Endothelial cell of umbilical vein (primary cell): Measurements from ENCODE around the gene BGN. TPM values are rescaled to one million over a fixed set of nuclear protein-coding genes. Genes with fewer than 3 reads are reported as not detected.

Experiments used
- BruUV-seq: library from RNA; stranded (reverse); fragments of 400-500 nt; replicated peaks from 2 replicates; lab custom pipeline; 2021; lab: Mats Ljungman, UMichigan
- CTCF ChIA-PET: fragments of 300-600, 350-600 bp; sonication (Branson Sonifier 250); formaldehyde crosslinking; loops from one replicate; lab custom pipeline; 2021; ENCODE audit warnings: antibody characterized with exemption, inconsistent platforms; lab: Charles Lee
- POLR2A ChIA-PET: fragments of 300-600, 350-600 bp; sonication (Branson Sonifier 250); formaldehyde crosslinking; loops from one replicate; lab custom pipeline; 2021; ENCODE audit warnings: antibody characterized with exemption, inconsistent platforms; lab: Charles Lee
- DNase-seq: peaks from one replicate; pipeline ENCODE4 v3.0.0-alpha.2; 2011; ENCODE audit warnings: low read depth, low spot score
- FAIRE-seq: peaks from 2 replicates; lab custom pipeline; 2011; peaks lifted over from hg19 to GRCh38; lab: Jason Lieb, UNC
- H2AFZ ChIP-seq: 2 replicates; pipeline ENCODE4 v1.6.0; 2012; ENCODE audit warnings: low read depth, low read length, control low read depth, inconsistent platforms
- H3K27ac ChIP-seq: 2 replicates; pipeline ENCODE4 v1.5.1; 2011; ENCODE audit warnings: low read depth, mild to moderate bottlenecking, control low read depth, low read length, moderate library complexity; ENCODE audit not compliant: insufficient read depth
- H3K27me3 ChIP-seq, 2 experiments: 2 replicates each; pipeline versions ENCODE4 v1.6.0 to v1.6.1; 2011; ENCODE audit warnings: low read length in 2 of 2, mixed read lengths in 1 of 2; ENCODE audit not compliant: control insufficient read depth in 2 of 2, insufficient read depth in 2 of 2
- H3K36me3 ChIP-seq, 2 experiments: 2 replicates in 1 of 2; 3 replicates in 1 of 2; pipeline ENCODE4 v1.5.1; 2011; ENCODE audit warnings: low read length in 2 of 2, mild to moderate bottlenecking in 1 of 2, moderate library complexity in 1 of 2; ENCODE audit not compliant: control insufficient read depth in 2 of 2, insufficient read depth in 2 of 2; ENCODE audit errors: extremely low read depth in 1 of 2
- H3K4me1 ChIP-seq: 3 replicates; pipeline ENCODE4 v1.5.1; 2011; ENCODE audit warnings: mild to moderate bottlenecking, low read length; ENCODE audit not compliant: control insufficient read depth, insufficient read depth; ENCODE audit errors: extremely low read depth
- H3K4me2 ChIP-seq: 2 replicates; pipeline ENCODE4 v1.6.1; 2011; ENCODE audit warnings: low read length, control low read depth, mixed read lengths; ENCODE audit not compliant: insufficient read depth
- H3K4me3 ChIP-seq, 3 experiments: fragments of 200-600 bp in 1 of 3; sonication (generic), shearing (Covaris generic) in 1 of 3; replicated peaks in 1 of 3; 2 replicates each; pipeline ENCODE4 v1.5.1; 2011 to 2016; ENCODE audit warnings: control low read depth in 3 of 3, low read length in 3 of 3, mild to moderate bottlenecking in 2 of 3, inconsistent platforms in 1 of 3, low read depth in 1 of 3, moderate library complexity in 1 of 3; ENCODE audit not compliant: insufficient read depth in 1 of 3
- H3K79me2 ChIP-seq: 2 replicates; pipeline ENCODE4 v1.6.0; 2012; ENCODE audit warnings: low read length, inconsistent platforms; ENCODE audit not compliant: control insufficient read depth, insufficient read depth
- H3K9ac ChIP-seq: replicated peaks from 2 replicates; pipeline ENCODE3; 2011; ENCODE audit warnings: low read length, control low read depth; ENCODE audit not compliant: insufficient read depth; ENCODE audit errors: extremely low read depth
- H3K9me1 ChIP-seq: replicated peaks from 3 replicates; pipeline ENCODE4 v1.6.0; 2011; ENCODE audit warnings: mild to moderate bottlenecking, low read length; ENCODE audit not compliant: control insufficient read depth, insufficient read depth; ENCODE audit errors: extremely low read depth
- H3K9me3 ChIP-seq: replicated peaks from 2 replicates; pipeline ENCODE4 v1.5.1; 2012; ENCODE audit warnings: low read length, inconsistent platforms; ENCODE audit not compliant: control insufficient read depth, insufficient read depth
- H4K20me1 ChIP-seq: replicated peaks from 2 replicates; pipeline ENCODE3; 2011; ENCODE audit warnings: mild to moderate bottlenecking, low read length; ENCODE audit not compliant: control insufficient read depth, insufficient read depth; ENCODE audit errors: extremely low read depth
- CTCF ChIP-seq, 2 donors: IDR thresholded peaks; 1 replicate in 1 of 2; 2 replicates in 1 of 2; pipeline ENCODE4 v1.5.1; 2011; ENCODE audit warnings: low read length in 2 of 2, mild to moderate bottlenecking in 2 of 2, moderate library complexity in 2 of 2, control low read depth in 1 of 2, inconsistent platforms in 1 of 2, low read depth in 1 of 2; ENCODE audit not compliant: insufficient read depth in 1 of 2; ENCODE audit errors: extremely low read depth in 1 of 2
- EZH2 ChIP-seq: IDR thresholded peaks from 2 replicates; pipeline ENCODE4 v1.6.1; 2012; ENCODE audit warnings: borderline replicate concordance, low read depth, mild to moderate bottlenecking, moderate library complexity, low read length, inconsistent platforms; ENCODE audit not compliant: severe bottlenecking
- FOS ChIP-seq: IDR thresholded peaks from 2 replicates; pipeline ENCODE4 v1.6.1; 2011; ENCODE audit warnings: mild to moderate bottlenecking, low read length, moderate library complexity, borderline replicate concordance; ENCODE audit not compliant: insufficient read depth
- GATA2 ChIP-seq: IDR thresholded peaks from 2 replicates; pipeline ENCODE4 v1.7.0; 2011; ENCODE audit warnings: low read depth, mild to moderate bottlenecking, moderate library complexity, mixed read lengths, low read length; ENCODE audit not compliant: insufficient read length, insufficient read depth
- MAX ChIP-seq: IDR thresholded peaks from 2 replicates; pipeline ENCODE4 v1.6.1; 2011; ENCODE audit not compliant: insufficient read depth, insufficient read length
- MYC ChIP-seq: IDR thresholded peaks from one replicate; pipeline ENCODE4 v1.6.1; 2011; ENCODE audit warnings: mild to moderate bottlenecking, low read depth, low read length
- POLR2A ChIP-seq: IDR thresholded peaks from 2 replicates; pipeline ENCODE4 v1.6.1; 2012; ENCODE audit warnings: low read depth, mild to moderate bottlenecking, control low read depth, low read length
- dilution Hi-C: fragments of 300-500 bp; cut with MboI; formaldehyde crosslinking; loops from one replicate; pipeline ENCODE4 v1.15.0; 2019; ENCODE audit warnings: low sequenced_read_pairs; ENCODE audit not compliant: extremely low pct_ligation_motif_present
- intact Hi-C: fragments of 100-400 bp; cut with micrococcal nuclease; formaldehyde crosslinking; loops from one replicate; pipeline ENCODE4 v1.10.0; 2022
- polyA plus RNA-seq, 4 experiments: library from polyadenylated mRNA; depleted of rRNA in 3 of 4; stranded (reverse) in 3 of 4; unstranded in 1 of 4; fragments of >200 nt; gene quantifications; 2 replicates each; pipeline versions ENCODE4 v1.2.1 to v1.2.3, GENCODE V29; 2011 to 2012; ENCODE audit warnings: missing spikeins in 1 of 4
- total RNA-seq: library from RNA; stranded (reverse); gene quantifications from 2 replicates; pipeline ENCODE4 v1.2.3, GENCODE V29; 2021

BGN gene
- total and polyA plus RNA-seq, 2 donors (not counting 3 experiments of a cell fraction or from before 2014, with no cell fraction given) = 479 to 879 TPM

GRCh38 chrX:153495362-153495751 lies 577 bp downstream of the BGN start:
- H3K79me2 ChIP-seq = peaks cover 15% of the 10 kb centered on the region
- intact Hi-C loops = loop anchor here (1.0 kb wide), 1 partner anchor 24 kb away; no protein-coding TSS in a partner anchor
- H2AFZ ChIP-seq = peak overlapping the region; percentile 49
- H3K36me3 ChIP-seq = peaks cover 0 to 8% of the 10 kb centered on the region in 2 experiments
- peak overlapping the region; percentile 37 for H3K27ac ChIP-seq
- FAIRE-seq = no peak
- no peaks in the 10 kb centered on the region for H4K20me1 ChIP-seq
- BruUV-seq = no TSS peak
- H3K9ac ChIP-seq = peak overlapping the region; percentile 30
- peak overlapping the region; percentile 69 for H3K4me2 ChIP-seq
- no peaks in the 10 kb centered on the region for H3K9me1 ChIP-seq
- ChIA-PET POLR2A (interaction anchor here (1.1 to 3.0 kb wide), 3 partner anchors 19 to 24 kb away, joined by 6 to 9 read pairs (median 7); partner anchors contain the start of gene HAUS7), CTCF (interaction anchor here (1.0 to 9.4 kb wide), 6 partner anchors 12 to 554 kb away, joined by 3 to 189 read pairs (median 10); partner anchors contain the start of gene HAUS7)
- no peaks in the 10 kb centered on the region for H3K9me3 ChIP-seq
- no peaks in the 10 kb centered on the region for H3K27me3 ChIP-seq
- no peak for TF ChIP-seq MAX
- no peak for TF ChIP-seq MYC
- TF ChIP-seq FOS = no peak
- no peak for TF ChIP-seq CTCF (IDR thresholded peaks at IDR 0.05; ENCODE audit: extremely low read depth in 1 of 2, insufficient read depth in 1 of 2, low read depth in 1 of 2, low read length in 2 of 2)
- no peak for TF ChIP-seq GATA2
- no peak for TF ChIP-seq POLR2A
- no peak for TF ChIP-seq EZH2
- no peak for DNase-seq
- H3K4me3 ChIP-seq = peak overlapping the region; percentile 10 to 78 (median 65)
- dilution Hi-C loops = no loop called here
- peaks cover 34% of the 10 kb centered on the region for H3K4me1 ChIP-seq
